HG02798 (cell line): ENCODE measurements around the gene RBM38.
"Not testable (repeated sequence)": the region's sequence is repeated elsewhere in the genome, so short reads cannot be mapped to it uniquely, and the experiment has no call there.

Experiments used
- ATAC-seq: cut with Tn5 transposase; IDR thresholded peaks from one replicate; pipeline ENCODE4 v1.9.1; 2021; ENCODE audit warnings: mild to moderate bottlenecking; ENCODE audit not compliant: unreplicated experiment, poor library complexity

RBM38 gene

DNA sequence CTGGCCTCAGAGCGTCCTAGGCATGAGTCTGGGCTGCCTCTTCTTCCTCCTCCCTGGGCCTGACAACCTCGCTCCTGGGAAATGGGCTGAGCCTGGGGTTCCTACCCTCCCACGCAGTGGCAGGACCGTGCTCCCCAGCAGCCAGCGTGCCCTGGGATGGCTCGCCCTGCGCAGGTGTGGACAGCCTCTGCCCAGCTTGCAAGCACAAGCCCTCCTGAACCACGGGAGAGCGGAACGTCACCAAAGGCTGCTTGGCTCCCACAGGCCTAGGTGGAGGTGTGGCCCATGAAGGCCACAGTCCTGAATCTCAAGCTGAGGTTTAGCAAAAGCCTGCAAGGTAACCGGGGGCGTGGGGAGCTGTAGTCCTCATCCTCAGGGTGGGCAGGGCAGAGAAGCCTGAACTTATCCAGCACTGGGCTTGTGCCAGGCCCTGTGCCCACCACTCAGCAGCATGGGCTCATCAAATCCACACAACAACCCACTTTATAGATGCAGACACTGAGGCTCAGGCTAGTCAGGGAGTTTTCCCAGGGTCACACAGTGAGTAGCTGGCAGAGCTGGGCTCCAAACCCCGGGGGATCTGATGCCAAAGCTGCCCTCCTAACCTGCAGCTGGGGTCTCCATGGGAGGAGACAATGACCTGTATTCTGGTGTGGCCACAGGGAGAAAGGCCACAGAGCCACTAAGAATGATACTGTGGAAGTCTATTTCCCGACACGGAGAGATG, 25.3 kb downstream of the RBM38 start:
- no peak for ATAC-seq

DNA sequence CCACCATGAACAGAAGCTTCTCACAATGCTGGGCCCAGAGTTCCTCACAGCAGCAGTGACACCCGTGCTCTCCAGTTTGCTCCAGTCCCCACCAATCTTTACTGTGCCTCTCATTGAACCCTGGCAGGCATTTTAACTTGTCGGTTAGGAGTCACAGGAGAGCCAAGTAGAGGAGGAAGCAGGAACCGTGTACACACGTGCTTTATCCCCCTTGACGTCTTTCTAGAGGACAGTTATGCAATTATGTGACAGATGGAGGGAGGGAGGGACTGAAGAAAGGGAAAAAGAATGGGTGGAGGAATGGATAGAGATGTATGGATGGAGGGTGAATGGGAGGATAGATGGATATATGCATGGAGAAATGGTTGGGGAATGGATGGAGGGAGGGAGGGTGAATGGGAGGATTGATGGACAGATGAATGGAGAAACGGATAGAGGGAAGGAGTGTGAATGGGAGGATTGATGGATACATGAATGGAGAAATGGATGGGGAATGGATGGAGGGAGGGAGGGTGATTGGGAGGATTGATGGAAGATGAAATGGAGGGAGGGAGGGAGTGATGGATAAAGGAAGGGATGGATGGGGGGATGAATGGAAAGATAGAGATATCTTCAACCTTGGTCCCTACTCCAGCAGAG, 26.0 kb downstream of the RBM38 start:
- ATAC-seq, result no peak

- ATAC-seq, result no peak
Measured at GRCh38 chr20:57417830-57418780, 26.9 kb downstream of the RBM38 start.

GRCh38 chr20:57419479-57419878, 28.3 kb downstream of the RBM38 start:
- ATAC-seq, result not testable (repeated sequence)

DNA sequence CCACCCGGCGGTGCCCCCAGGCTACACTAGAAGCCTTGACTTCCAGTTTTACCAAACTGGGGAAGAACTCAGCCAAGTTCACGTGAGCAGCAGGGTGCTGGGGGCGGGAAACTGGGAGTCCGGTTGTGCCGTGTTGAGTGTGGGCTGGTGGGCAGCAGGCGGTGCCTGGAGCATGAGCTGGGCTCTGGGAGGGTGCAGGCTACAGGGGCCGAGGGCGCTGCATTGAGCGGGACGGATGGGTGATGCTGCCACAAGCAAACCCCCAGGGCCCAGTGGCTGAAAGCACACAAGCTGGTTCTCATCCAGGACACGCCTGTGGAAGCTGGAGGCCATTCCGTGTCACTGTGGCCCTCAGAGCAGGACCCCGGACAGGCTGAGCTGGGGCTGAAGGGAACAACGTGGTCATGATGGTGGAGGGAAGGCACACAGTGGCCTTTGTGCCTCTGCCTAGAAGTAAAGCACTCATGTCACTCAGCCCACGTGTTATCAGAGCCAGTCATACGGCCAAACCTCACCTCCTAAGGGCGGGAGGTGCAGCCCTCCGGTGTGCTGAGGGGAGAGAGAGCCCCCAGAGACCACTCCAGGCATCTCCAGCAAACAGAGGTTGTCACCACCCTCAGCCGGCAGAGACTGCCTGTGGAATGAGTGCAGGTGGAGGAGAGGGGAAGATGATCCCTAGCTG, 29.5 kb downstream of the RBM38 start:
- ATAC-seq, result no peak

DNA sequence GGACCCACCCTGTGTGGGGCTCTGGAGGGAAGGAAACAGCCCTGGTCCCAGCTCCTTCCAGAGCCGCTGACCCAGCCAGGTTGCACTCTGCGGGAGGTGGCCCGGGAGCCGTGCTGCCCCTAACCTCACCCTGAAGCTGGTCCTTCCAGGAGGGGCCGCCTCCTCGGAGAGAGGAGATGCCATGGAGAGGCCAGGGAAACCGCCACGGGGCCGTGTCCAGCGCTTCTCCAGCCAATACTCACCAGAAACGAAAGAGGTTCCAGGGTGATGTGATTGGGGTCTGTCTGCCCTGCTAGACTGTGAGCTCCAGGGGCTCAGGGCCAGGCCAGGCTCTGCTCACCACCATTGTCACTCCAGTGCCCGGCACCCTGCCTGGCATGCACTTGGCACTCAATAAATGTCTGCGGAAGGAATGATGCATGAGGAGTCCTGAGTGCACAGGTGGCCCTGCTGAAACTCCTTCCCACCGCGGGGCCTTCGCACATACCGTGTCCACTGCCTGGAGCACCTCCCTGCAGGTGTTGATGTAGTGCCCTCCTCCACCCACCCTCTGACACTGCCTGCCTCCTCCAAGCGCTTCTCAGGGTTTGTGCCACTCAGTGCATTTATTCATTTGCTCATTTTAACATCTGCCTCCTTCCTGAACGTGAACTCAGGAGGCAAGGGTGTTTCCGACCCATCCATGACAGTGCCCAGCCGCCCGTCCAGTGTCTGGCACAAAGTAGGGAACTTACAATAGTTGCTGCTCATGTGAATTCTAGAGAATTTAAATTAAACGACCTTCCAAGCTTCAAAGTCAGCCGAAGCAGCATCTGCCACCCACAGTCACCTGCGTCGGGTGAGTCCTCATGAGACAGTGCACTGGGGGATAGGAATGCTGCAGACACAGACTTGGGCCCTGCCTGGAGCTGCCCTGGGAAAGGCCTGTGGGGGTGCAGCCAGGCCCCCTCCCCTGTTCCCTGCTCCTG, 30.3 kb downstream of the RBM38 start:
- ATAC-seq, result no peak

DNA sequence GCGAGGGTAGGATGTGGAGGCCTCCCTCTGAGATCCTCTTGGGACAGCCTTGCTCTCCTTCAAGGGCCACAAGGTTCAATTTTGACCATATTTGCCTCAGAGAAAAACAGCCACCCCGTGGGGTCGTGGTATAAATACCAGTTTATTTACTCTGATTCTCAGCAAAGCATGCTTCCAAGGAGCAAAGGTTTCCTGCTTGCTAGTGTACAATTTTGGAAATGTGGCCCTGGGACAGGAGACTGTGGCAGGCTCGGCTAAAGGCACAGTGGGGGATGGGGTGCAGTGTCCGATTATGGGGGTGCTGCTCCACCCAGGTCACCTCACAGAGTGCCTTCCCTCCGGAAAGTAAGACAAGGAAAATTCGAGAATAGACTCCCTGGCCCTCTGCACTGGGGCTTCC, 31.1 kb downstream of the RBM38 start:
- ATAC-seq, result no peak

- no peak for ATAC-seq
Measured at GRCh38 chr20:57425150-57426013, 34.2 kb downstream of the RBM38 start.

- no peak for ATAC-seq
Measured at GRCh38 chr20:57426271-57426689, 35.1 kb downstream of the RBM38 start.

DNA sequence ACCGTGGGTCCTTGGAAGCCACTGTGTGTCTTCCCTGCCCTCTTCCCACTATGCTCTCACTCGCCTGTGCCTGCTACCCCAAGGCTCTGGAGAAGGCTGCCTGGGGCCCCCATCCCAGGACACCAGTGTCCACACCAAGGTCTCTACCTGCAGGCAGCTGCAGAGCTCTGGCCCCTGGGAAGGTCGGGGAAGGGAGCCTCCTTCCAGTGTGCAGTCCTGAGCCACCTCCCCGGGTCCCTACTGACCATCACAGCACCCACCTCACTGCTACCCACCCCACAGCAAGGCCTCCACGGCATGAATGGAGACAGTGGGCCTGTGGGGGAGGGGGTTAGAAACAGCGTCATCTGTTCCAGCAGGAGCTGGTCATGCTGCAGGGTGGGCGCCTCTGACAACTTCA, 35.6 kb downstream of the RBM38 start:
- ATAC-seq, result no peak

- ATAC-seq, result no peak
Measured at GRCh38 chr20:57428324-57429158, 37.3 kb downstream of the RBM38 start.

- ATAC-seq, result no peak
Measured at GRCh38 chr20:57429159-57429496, 37.9 kb downstream of the RBM38 start.

DNA sequence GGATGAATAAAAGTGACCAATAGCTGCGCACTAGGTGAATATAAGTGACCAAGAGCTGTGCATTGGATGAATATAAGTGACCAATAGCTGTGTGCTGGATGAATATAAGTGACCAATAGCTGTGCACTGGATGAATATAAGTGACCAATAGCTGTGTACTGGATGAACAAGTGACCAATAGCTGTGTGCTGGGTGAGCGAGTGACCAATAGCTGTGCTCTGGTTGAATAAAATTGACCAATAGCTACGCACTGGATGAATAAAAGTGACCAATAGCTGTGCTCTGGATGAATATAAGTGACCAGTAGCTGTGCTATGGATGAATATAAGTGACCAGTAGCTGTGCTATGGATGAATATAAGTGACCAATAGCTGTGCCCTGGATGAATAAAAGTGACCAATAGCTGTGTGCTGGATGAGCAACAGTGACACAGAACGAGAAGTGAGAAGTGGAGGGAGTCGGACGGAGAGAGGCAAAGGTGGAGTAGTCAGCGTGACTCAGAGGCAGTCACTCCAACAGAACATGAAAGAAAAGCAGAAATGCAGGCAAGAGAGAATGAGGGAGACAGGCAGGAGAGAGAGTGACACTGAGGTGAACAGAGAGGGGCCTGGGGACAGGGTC, 38.5 kb downstream of the RBM38 start:
- ATAC-seq, result no peak

DNA sequence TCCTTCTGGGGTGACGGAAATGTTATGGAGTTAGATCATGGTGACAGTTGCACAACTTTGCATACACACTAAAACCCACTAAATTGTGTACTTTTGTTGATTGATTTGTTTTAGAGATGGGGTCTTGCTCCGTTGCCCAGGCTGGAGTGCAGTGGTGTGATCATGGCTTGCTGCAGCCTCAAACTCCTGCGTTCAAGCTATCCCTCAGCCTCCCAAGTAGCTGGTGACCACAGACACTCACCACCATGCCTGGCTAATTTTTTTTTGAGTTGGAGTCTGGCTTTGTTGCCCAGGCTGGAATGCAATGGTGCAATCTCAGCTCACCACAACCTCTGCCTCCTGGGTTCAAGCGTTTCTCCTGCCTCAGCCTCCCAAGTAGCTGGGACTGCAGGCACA, 39.0 kb downstream of the RBM38 start:
- not testable (repeated sequence) for ATAC-seq

- no peak for ATAC-seq
Measured at GRCh38 chr20:57431539-57431835, 40.3 kb downstream of the RBM38 start.

DNA sequence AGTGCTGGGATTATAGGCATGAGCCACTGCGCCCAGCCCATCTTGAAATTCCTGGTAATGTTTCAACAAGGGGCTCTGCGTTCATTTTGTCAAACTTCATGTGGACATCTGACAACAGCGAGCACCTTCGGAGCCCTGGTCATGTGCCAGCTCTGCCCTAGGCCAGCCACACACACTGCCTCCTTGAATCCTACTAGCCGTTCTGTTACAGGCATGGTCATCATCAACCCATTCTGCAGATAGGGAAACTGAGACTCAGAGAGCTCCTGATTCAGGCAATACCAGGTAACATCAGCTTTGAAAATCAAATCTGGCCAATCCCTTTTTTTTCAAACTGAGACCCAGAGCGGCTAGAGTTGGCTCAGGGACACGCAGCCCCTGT, 41.3 kb downstream of the RBM38 start:
- no peak for ATAC-seq

DNA sequence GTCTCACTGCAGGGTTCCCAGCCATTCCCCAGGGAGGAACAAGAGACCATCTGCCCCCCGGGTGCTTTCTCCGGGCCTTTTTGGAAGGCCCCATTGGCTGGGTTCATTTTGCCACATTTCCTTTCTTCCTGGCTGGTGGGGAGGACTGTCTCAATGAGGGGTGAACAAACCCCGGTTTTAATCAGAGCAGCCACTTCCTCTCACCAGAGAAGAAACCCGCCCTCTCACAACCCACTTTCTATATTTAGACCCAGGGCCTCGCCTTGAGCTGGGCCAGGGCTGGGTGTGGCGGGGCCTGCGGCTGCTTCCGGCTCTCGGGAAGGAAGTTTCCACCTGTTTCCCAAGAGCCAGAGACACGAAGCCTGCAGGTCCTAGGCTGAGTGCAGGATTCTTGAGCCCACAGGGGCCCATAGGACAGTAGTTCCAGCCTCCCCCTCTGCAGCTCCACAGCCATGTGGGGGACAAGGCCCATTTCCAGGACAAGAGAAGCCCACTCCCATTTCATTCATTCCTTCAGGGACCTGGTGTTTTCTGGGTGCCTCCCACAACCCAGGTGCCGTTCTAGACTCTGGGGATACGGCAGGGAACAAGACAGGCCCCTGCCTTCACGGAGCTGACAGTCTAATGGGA, 41.8 kb downstream of the RBM38 start:
- ATAC-seq, result peak; percentile 89
